ENCODE results near the gene CPS1. TPM values are rescaled to one million over a fixed set of nuclear protein-coding genes. Genes with fewer than 3 reads are reported as not detected.

The CPS1 gene
- total RNA-seq, 1 experiment from 2014 or later, result 9.0 TPM

- no peak for DNase-seq (ENCODE audit: low spot score)
- H3K27ac Mint-ChIP-seq, result no peak overlapping the region
- H3K36me3 Mint-ChIP-seq, result no peaks in the 10 kb centered on the region
- TF ChIP-seq NR1H2 (CRISPR knock-in tag; IDR thresholded peaks at IDR 0.05) (no peak), MXD4 (CRISPR knock-in tag; IDR thresholded peaks at IDR 0.05; ENCODE audit: borderline replicate concordance) (no peak), PRDM15 (CRISPR knock-in tag; IDR thresholded peaks at IDR 0.05) (no peak), ZNF263 (CRISPR knock-in tag; IDR thresholded peaks at IDR 0.05; ENCODE audit: low read depth) (no peak), EMX1 (CRISPR knock-in tag; IDR thresholded peaks at IDR 0.05) (no peak), NR3C1 (CRISPR knock-in tag; conservative IDR thresholded peaks at IDR 0.05; ENCODE audit: low read depth) (no peak), RELA (CRISPR knock-in tag; IDR thresholded peaks at IDR 0.05; ENCODE audit: borderline replicate concordance) (no peak)
- TF ChIP-seq, protein P1, sequence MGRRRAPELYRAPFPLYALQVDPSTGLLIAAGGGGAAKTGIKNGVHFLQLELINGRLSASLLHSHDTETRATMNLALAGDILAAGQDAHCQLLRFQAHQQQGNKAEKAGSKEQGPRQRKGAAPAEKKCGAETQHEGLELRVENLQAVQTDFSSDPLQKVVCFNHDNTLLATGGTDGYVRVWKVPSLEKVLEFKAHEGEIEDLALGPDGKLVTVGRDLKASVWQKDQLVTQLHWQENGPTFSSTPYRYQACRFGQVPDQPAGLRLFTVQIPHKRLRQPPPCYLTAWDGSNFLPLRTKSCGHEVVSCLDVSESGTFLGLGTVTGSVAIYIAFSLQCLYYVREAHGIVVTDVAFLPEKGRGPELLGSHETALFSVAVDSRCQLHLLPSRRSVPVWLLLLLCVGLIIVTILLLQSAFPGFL (CRISPR knock-in tag; IDR thresholded peaks at IDR 0.05; ENCODE audit: borderline replicate concordance), result no peak
- TF ChIP-seq, protein P2, sequence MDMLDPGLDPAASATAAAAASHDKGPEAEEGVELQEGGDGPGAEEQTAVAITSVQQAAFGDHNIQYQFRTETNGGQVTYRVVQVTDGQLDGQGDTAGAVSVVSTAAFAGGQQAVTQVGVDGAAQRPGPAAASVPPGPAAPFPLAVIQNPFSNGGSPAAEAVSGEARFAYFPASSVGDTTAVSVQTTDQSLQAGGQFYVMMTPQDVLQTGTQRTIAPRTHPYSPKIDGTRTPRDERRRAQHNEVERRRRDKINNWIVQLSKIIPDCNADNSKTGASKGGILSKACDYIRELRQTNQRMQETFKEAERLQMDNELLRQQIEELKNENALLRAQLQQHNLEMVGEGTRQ (CRISPR knock-in tag; IDR thresholded peaks at IDR 0.05), result no peak
- TF ChIP-seq, protein P3, sequence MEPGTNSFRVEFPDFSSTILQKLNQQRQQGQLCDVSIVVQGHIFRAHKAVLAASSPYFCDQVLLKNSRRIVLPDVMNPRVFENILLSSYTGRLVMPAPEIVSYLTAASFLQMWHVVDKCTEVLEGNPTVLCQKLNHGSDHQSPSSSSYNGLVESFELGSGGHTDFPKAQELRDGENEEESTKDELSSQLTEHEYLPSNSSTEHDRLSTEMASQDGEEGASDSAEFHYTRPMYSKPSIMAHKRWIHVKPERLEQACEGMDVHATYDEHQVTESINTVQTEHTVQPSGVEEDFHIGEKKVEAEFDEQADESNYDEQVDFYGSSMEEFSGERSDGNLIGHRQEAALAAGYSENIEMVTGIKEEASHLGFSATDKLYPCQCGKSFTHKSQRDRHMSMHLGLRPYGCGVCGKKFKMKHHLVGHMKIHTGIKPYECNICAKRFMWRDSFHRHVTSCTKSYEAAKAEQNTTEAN (CRISPR knock-in tag; IDR thresholded peaks at IDR 0.05), result no peak
- TF ChIP-seq, protein P4, sequence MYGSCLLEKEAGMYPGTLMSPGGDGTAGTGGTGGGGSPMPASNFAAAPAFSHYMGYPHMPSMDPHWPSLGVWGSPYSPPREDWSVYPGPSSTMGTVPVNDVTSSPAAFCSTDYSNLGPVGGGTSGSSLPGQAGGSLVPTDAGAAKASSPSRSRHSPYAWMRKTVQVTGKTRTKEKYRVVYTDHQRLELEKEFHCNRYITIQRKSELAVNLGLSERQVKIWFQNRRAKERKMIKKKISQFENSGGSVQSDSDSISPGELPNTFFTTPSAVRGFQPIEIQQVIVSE (CRISPR knock-in tag; IDR thresholded peaks at IDR 0.05; ENCODE audit: borderline replicate concordance), result no peak
- TF ChIP-seq, protein P5, sequence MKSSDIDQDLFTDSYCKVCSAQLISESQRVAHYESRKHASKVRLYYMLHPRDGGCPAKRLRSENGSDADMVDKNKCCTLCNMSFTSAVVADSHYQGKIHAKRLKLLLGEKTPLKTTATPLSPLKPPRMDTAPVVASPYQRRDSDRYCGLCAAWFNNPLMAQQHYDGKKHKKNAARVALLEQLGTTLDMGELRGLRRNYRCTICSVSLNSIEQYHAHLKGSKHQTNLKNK (CRISPR knock-in tag; IDR thresholded peaks at IDR 0.05), result no peak
- no peak for ATAC-seq
- H3K4me3 Mint-ChIP-seq, result no peak overlapping the region
- no peaks in the 10 kb centered on the region for H3K27me3 Mint-ChIP-seq (ENCODE audit: low read depth)
- CTCF ChIA-PET, result interaction anchor here (1.2 kb wide), 1 partner anchor 56 kb away, joined by 6 read pairs; no protein-coding TSS in a partner anchor
- no peaks in the 10 kb centered on the region for H3K9me3 Mint-ChIP-seq
- POLR2A ChIA-PET, result no interaction called here
- peaks cover 40% of the 10 kb centered on the region for H3K4me1 Mint-ChIP-seq
Observed at GRCh38 chr2:210558708-210559107, 2.3 kb downstream of the CPS1 start.

- DNase-seq (ENCODE audit: low spot score), result no peak
- Mint-ChIP-seq H3K27me3 (ENCODE audit: low read depth) (no peaks in the 10 kb centered on the region), H3K4me1 (peaks cover 40% of the 10 kb centered on the region), H3K9me3 (no peaks in the 10 kb centered on the region), H3K27ac (no peak overlapping the region), H3K4me3 (no peak overlapping the region), H3K36me3 (no peaks in the 10 kb centered on the region)
- POLR2A ChIA-PET, result no interaction called here
- no peak for TF ChIP-seq ATF1 (CRISPR knock-in tag; IDR thresholded peaks at IDR 0.05)
- no peak for TF ChIP-seq NR3C1 (CRISPR knock-in tag; conservative IDR thresholded peaks at IDR 0.05; ENCODE audit: low read depth)
- TF ChIP-seq, protein P6, sequence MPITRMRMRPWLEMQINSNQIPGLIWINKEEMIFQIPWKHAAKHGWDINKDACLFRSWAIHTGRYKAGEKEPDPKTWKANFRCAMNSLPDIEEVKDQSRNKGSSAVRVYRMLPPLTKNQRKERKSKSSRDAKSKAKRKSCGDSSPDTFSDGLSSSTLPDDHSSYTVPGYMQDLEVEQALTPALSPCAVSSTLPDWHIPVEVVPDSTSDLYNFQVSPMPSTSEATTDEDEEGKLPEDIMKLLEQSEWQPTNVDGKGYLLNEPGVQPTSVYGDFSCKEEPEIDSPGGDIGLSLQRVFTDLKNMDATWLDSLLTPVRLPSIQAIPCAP (CRISPR knock-in tag; IDR thresholded peaks at IDR 0.05), result no peak
- ATAC-seq, result no peak
- CTCF ChIA-PET, result no interaction called here
Observed at GRCh38 chr2:210559182-210559581, 2.8 kb downstream of the CPS1 start.
